A549 treated with AZD9567 at 1 μM for 4 hours (cell line): Measurements from ENCODE around the gene PPFIBP1. TPM values are rescaled to one million over a fixed set of nuclear protein-coding genes. Genes with fewer than 3 reads are reported as not detected.

Source experiments
- total RNA-seq: library from RNA; stranded (reverse); fragments of 200-300 nt; extraction: Qiagen RNA extraction; gene quantifications from 5 replicates; pipeline ENCODE4 v1.2.3, GENCODE V29; 2022; ENCODE audit not compliant: insufficient read depth

PPFIBP1 gene
- total RNA-seq = 17.1 to 41.1 TPM (median 23.7 TPM) in 5 replicates

DNA sequence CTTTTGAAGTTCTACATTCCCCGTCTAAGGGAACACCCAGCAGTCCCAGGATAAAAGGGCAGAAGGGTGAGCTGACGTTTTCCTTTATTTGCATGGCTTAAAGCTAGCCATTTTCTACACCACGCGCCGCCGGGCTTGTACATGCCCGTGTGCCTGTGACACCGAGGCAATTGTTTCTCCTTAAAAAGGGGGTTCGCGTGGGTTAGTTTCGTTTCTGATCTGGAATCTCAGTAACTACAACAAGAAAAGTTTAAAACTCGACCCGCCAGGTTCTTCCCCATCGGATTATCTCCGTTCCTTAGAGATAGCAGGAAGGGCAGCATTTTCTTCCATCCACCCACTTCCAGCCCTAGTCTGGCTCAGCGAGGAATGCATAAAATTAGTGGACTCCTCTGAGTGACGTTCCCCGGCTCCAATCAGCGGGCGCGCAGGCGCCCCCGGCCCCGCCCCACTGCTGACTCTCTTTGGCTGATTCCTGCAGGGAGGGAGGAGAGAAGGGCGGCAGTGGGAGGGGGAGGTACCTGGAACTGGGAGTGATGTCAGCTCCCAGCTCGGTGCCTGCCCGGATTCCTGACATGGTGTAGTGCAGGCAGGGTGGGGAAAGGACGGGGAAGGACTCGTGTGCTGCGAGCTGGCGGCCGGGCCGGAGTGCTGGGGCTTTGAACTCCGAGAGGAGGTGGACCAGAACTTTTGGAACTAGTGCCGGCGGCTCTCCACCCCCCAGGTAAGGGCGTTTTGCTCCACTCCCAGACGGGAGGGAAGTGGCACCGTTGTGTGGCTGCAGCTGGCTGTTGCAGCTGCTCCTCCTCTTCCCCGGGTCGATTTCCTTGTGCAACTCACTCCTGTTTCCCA, at the start of gene PPFIBP1:
PPFIBP1 (plus strand) TSS at position 565 of the 852 bp plus-strand sequence. CDS start 109,191 bp downstream, outside the sequence.

DNA sequence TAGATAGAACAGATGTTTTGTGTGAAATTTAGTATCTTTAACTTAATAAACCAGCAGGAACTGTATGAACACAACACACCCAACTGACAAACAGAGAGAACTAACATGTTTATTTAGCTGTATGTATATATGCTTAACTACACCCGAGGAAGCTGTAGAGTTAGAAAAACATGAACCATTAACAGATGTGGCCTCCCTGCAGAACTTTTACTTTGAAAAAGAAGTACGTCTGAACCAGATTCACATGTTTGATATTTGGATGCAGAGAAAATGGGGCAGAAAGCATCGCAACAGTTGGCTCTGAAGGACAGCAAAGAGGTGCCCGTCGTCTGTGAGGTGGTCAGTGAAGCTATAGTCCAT, 172.3 kb downstream of the PPFIBP1 start, which contains the start of gene REP15:
REP15 (plus strand) TSS at position 155 of the 360 bp plus-strand sequence; CDS start at position 271, 116 bp downstream.

DNA sequence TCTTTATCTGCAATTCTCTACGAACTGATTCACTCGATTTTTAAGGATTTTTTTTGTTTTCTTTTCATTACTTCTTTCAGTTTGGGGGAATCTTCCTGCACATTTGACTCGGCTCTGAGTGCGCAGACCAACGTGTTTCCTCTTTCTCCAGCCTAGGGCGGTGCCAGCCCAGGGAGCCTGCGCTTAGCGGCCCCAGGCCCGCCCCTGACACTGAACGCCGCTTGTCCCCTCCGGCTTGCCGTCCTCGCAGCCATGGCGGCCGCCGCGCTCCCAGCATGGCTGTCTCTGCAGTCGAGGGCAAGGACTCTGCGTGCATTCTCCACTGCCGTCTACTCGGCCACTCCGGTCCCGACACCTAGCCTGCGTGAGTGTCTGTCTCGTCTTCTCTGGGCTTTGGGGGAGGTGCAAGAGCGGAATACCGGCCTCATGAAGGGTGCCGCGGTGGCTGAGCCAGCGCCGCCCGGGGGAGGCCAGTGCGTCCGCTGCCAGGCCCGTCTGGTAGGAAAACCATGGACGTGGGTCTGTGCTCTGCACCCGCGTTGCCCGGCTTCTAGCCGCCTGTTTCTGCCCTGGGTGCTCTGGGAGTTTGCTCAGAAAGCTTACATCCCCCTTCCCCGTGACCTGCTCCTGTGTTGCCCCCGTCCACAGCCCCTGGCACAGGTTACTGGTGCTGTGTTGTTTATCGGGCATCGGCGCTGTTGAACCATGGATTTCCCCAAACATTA, 186.7 kb downstream of the PPFIBP1 start, which contains the start of gene MRPS35:
MRPS35 (plus strand) TSS at position 241 of the 725 bp plus-strand sequence; CDS start at position 253, 12 bp downstream.

Other genes with a start within 250 kb of the PPFIBP1 start
- 13.6 to 18.2 TPM (median 15.4 TPM) in 5 replicates for gene BMAL2, start 191.4 kb upstream of the PPFIBP1 start, total RNA-seq
- gene SMCO2, start 77.5 kb upstream of the PPFIBP1 start, total RNA-seq = 0.12 to 0.22 TPM (median 0.14 TPM) in 4 of 5 replicates, not detected in the other
- 0.15 to 0.42 TPM (median 0.33 TPM) in 4 of 5 replicates, not detected in the other for gene REP15, start 172.2 kb downstream of the PPFIBP1 start, total RNA-seq
- gene MRPS35, start 186.6 kb downstream of the PPFIBP1 start, total RNA-seq = 80.2 to 93.1 TPM (median 90.3 TPM) in 5 replicates